A549 (cell line): ENCODE results near the gene MYBL2. TPM values are rescaled to one million over a fixed set of nuclear protein-coding genes. Genes with fewer than 3 reads are reported as not detected.

Experiments used
- ATAC-seq, 2 experiments: fragments of 200-7000 bp in 1 of 2; fragments of >200 bp in 1 of 2; cut with Nextera tagmentation in 1 of 2; cut with Tn5 transposase in 1 of 2; 3 replicates each; pipeline versions ENCODE4 v1.8.0 to v1.9.1; 2018 to 2020; ENCODE audit warnings: mild to moderate bottlenecking in 1 of 2, moderate library complexity in 1 of 2
- CTCF ChIA-PET: fragments of 300-600 bp; sonication (Branson Sonifier 250); formaldehyde crosslinking; extraction: SDS; loops from one replicate; lab custom pipeline; 2021; ENCODE audit warnings: antibody characterized with exemption, inconsistent platforms; lab: Yijun Ruan, JAX
- POLR2A ChIA-PET: fragments of 350-600 bp; formaldehyde crosslinking; extraction: SDS; loops from one replicate; lab custom pipeline; 2021; ENCODE audit warnings: antibody characterized with exemption, inconsistent platforms; lab: Yijun Ruan, JAX
- DNase-seq, 2 experiments: peaks; one replicate each; pipeline versions ENCODE4 v3.0.0 to v3.0.0-alpha.2; 2011 to 2016; ENCODE audit warnings: low read depth in 1 of 2, low spot score in 1 of 2
- FAIRE-seq: peaks from 2 replicates; lab custom pipeline; 2011; peaks lifted over from hg19 to GRCh38; lab: Jason Lieb, UNC
- H3K27ac ChIP-seq, 2 experiments: fragments of >200 bp; sonication (Bioruptor Twin); formaldehyde crosslinking; 3 replicates each; pipeline ENCODE4 v1.5.1; 2016 to 2017
- H3K4me1 ChIP-seq: fragments of >200 bp; sonication (Bioruptor Twin); formaldehyde crosslinking; 3 replicates; pipeline ENCODE4 v1.6.1; 2016
- H3K4me2 ChIP-seq: fragments of >200 bp; sonication (Bioruptor Twin); formaldehyde crosslinking; 3 replicates; pipeline ENCODE4 v1.6.1; 2016
- H3K4me3 ChIP-seq: fragments of >200 bp; sonication (Bioruptor Twin); formaldehyde crosslinking; 3 replicates; pipeline ENCODE4 v1.5.1; 2016
- H3K9me3 ChIP-seq: fragments of >200 bp; sonication (Bioruptor Twin); formaldehyde crosslinking; 3 replicates; pipeline ENCODE4 v1.6.1; 2016
- CBX8 ChIP-seq: fragments of 200-600 bp; sonication (generic); IDR thresholded peaks from 2 replicates; pipeline ENCODE4 v1.6.1; 2016
- CEBPB ChIP-seq, 2 experiments: fragments of >200 bp in 1 of 2; sonication (Bioruptor Twin) in 1 of 2; formaldehyde crosslinking in 1 of 2; IDR thresholded peaks; 2 replicates each; pipeline ENCODE4 v1.6.1; 2012 to 2016
- CHD4 ChIP-seq: fragments of 200-600 bp; sonication (generic); IDR thresholded peaks from 2 replicates; pipeline ENCODE4 v1.6.1; 2016; ENCODE audit warnings: antibody characterized with exemption, mild to moderate bottlenecking, borderline replicate concordance
- ESRRA ChIP-seq: fragments of 150-350 bp; IDR thresholded peaks from 2 replicates; pipeline ENCODE4 v1.6.1; 2014; ENCODE audit warnings: mild to moderate bottlenecking, low read length, borderline replicate concordance
- FOXS1 ChIP-seq: fragments of 250-450 bp; sonication (Bioruptor Pico); IDR thresholded peaks from 2 replicates; pipeline ENCODE4 v1.5.0; 2020; ENCODE audit warnings: mild to moderate bottlenecking, moderate library complexity
- HEYL ChIP-seq: fragments of 250-450 bp; sonication (Bioruptor Pico); IDR thresholded peaks from 2 replicates; pipeline ENCODE4 v1.8.0; 2021; ENCODE audit warnings: mild to moderate bottlenecking, moderate library complexity
- HMGXB4 ChIP-seq: fragments of 250-450 bp; sonication (Bioruptor Pico); IDR thresholded peaks from 2 replicates; pipeline ENCODE4 v1.5.0; 2021; ENCODE audit warnings: mild to moderate bottlenecking, moderate library complexity, borderline replicate concordance
- HOXA7 ChIP-seq: fragments of 250-450 bp; sonication (Bioruptor Pico); IDR thresholded peaks from 2 replicates; pipeline ENCODE4 v1.5.0; 2020; ENCODE audit warnings: mild to moderate bottlenecking, moderate library complexity
- HOXB13 ChIP-seq: fragments of 250-450 bp; sonication (Bioruptor Pico); IDR thresholded peaks from 2 replicates; pipeline ENCODE4 v1.5.0; 2020; ENCODE audit warnings: low read depth, mild to moderate bottlenecking, moderate library complexity
- JUN ChIP-seq, 2 experiments: fragments of >200 bp; sonication (Bioruptor Twin); formaldehyde crosslinking; IDR thresholded peaks; 2 replicates in 1 of 2; 3 replicates in 1 of 2; pipeline ENCODE4 v1.6.1; 2016 to 2017
- POLR2AphosphoS2 ChIP-seq: conservative IDR thresholded peaks from 2 replicates; pipeline ENCODE4 v1.6.1; 2012; ENCODE audit warnings: low read length, improper control_type of control experiment, inconsistent platforms
- RFX5 ChIP-seq: fragments of 450-650 bp; IDR thresholded peaks from 2 replicates; pipeline ENCODE4 v1.7.1; 2014; ENCODE audit warnings: antibody characterized with exemption, mild to moderate bottlenecking, moderate library complexity
- SREBF2 ChIP-seq: fragments of 450-650 bp; IDR thresholded peaks from 2 replicates; pipeline ENCODE4 v1.6.1; 2014; ENCODE audit warnings: mild to moderate bottlenecking, moderate library complexity
- TFCP2L1 ChIP-seq: fragments of 250-450 bp; sonication (Bioruptor Pico); IDR thresholded peaks from 2 replicates; pipeline ENCODE4 v1.5.0; 2021; ENCODE audit warnings: mild to moderate bottlenecking
- ZNF302 ChIP-seq: fragments of 250-450 bp; sonication (Bioruptor Pico); IDR thresholded peaks from 2 replicates; pipeline ENCODE4 v1.9.0; 2021; ENCODE audit warnings: inconsistent platforms, mild to moderate bottlenecking, moderate library complexity
- WGBS: methylation state at CpG from one replicate; pipeline ENCODE4 v1.1.6; 2017; ENCODE audit errors: missing lambda C conversion rate; 5-methylcytosine and 5-hydroxymethylcytosine counted together
- polyA plus RNA-seq, 4 experiments: library from polyadenylated mRNA; depleted of rRNA in 3 of 4; stranded (reverse); fragments of >200 nt; fragmentation: RNase III in 1 of 4; extraction: RNeasy Plus Mini Kit Qiagen cat#74134 plus additional on column Dnase treatment in 1 of 4; gene quantifications; 2 replicates in 3 of 4; 3 replicates in 1 of 4; pipeline ENCODE4 v1.2.3, GENCODE V29; 2011 to 2017
- TF ChIP-seq, protein P1 (sequence below): IDR thresholded peaks from 2 replicates; pipeline ENCODE4 v1.6.1; 2012
- TF ChIP-seq, protein P2 (sequence below): fragments of 250-450 bp; sonication (Bioruptor Pico); IDR thresholded peaks from 2 replicates; pipeline ENCODE4 v1.5.0; 2020; ENCODE audit warnings: low read depth, mild to moderate bottlenecking, moderate library complexity
- TF ChIP-seq, protein P3 (sequence below): fragments of >200 bp; sonication (Bioruptor Twin); formaldehyde crosslinking; IDR thresholded peaks from 3 replicates; pipeline ENCODE4 v1.5.1; 2016
- TF ChIP-seq, protein P4 (sequence below): IDR thresholded peaks from 2 replicates; pipeline ENCODE4 v1.6.1; 2012
- TF ChIP-seq, protein P5 (sequence below): fragments of 200-600 bp; sonication (generic); IDR thresholded peaks from 2 replicates; pipeline ENCODE4 v1.6.1; 2016; ENCODE audit warnings: antibody characterized with exemption, mild to moderate bottlenecking, moderate library complexity

MYBL2 gene
- polyA plus RNA-seq, 2 of the 4 experiments (the other 2 are of a cell fraction), result 19.9 to 53.7 TPM

DNA sequence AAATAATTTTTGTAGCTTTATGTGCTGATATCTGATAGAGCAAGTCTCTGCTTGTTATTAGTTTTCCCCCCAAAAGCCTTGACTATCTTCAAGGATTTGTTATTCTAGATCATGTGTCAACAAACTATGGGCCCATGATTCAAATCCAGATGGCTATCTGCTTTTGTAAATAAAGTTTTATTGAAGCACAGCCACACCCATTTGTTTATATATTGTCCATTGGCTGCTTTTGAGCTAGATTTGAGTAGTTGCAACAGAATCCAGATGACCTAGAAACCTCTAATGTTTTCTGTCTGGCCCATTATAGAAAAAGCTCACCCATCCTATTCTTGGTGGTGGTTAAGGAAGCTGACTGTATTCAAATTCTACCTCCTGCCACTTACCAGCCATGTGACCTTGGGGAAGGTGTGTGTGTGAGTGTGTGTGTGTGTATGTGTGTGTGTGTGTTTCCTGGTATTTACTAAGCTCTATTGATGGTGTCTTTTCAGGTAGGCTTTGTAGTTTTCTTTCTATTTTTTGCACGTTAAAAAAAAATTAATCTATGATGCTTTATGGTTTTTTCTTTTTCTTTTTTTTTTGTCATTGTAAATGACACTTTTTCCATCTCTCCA is 61.2 kb downstream of the MYBL2 start:
- ChIA-PET CTCF (interaction anchor here (0.9 to 2.0 kb wide), 7 partner anchors 9 to 462 kb away, joined by 3 to 8 read pairs (median 3); no protein-coding TSS in a partner anchor), POLR2A (no interaction called here)
- DNase-seq, result peak in 1 of 2 experiments; percentile 25

More for the DNA sequence above, 61.2 kb downstream of the MYBL2 start:
- no peak for TF ChIP-seq CEBPB (IDR thresholded peaks at IDR 0.05)
- no peak for TF ChIP-seq CBX8
- TF ChIP-seq, protein P1, sequence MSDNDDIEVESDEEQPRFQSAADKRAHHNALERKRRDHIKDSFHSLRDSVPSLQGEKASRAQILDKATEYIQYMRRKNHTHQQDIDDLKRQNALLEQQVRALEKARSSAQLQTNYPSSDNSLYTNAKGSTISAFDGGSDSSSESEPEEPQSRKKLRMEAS, result no peak
- no peak for TF ChIP-seq HEYL (CRISPR knock-in tag)
- TF ChIP-seq ZNF302 (CRISPR knock-in tag), result no peak
- TF ChIP-seq, protein P2, sequence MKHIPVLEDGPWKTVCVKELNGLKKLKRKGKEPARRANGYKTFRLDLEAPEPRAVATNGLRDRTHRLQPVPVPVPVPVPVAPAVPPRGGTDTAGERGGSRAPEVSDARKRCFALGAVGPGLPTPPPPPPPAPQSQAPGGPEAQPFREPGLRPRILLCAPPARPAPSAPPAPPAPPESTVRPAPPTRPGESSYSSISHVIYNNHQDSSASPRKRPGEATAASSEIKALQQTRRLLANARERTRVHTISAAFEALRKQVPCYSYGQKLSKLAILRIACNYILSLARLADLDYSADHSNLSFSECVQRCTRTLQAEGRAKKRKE, result no peak
- TF ChIP-seq ESRRA, result no peak
- TF ChIP-seq FOXS1 (CRISPR knock-in tag), result no peak
- no peak for TF ChIP-seq POLR2AphosphoS2
- no peak for TF ChIP-seq CHD4
- TF ChIP-seq HOXA7 (CRISPR knock-in tag), result no peak
- no peak for TF ChIP-seq HOXB13 (CRISPR knock-in tag)
- TF ChIP-seq, protein P3, sequence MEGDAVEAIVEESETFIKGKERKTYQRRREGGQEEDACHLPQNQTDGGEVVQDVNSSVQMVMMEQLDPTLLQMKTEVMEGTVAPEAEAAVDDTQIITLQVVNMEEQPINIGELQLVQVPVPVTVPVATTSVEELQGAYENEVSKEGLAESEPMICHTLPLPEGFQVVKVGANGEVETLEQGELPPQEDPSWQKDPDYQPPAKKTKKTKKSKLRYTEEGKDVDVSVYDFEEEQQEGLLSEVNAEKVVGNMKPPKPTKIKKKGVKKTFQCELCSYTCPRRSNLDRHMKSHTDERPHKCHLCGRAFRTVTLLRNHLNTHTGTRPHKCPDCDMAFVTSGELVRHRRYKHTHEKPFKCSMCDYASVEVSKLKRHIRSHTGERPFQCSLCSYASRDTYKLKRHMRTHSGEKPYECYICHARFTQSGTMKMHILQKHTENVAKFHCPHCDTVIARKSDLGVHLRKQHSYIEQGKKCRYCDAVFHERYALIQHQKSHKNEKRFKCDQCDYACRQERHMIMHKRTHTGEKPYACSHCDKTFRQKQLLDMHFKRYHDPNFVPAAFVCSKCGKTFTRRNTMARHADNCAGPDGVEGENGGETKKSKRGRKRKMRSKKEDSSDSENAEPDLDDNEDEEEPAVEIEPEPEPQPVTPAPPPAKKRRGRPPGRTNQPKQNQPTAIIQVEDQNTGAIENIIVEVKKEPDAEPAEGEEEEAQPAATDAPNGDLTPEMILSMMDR, result no peak
- no peak for TF ChIP-seq TFCP2L1
- TF ChIP-seq SREBF2, result no peak
- no peak for TF ChIP-seq JUN (IDR thresholded peaks at IDR 0.05)
- TF ChIP-seq, protein P4, sequence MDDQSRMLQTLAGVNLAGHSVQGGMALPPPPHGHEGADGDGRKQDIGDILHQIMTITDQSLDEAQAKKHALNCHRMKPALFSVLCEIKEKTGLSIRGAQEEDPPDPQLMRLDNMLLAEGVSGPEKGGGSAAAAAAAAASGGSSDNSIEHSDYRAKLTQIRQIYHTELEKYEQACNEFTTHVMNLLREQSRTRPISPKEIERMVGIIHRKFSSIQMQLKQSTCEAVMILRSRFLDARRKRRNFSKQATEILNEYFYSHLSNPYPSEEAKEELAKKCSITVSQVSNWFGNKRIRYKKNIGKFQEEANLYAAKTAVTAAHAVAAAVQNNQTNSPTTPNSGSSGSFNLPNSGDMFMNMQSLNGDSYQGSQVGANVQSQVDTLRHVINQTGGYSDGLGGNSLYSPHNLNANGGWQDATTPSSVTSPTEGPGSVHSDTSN, result no peak
- no peak for TF ChIP-seq HMGXB4 (CRISPR knock-in tag)
- TF ChIP-seq, protein P5, sequence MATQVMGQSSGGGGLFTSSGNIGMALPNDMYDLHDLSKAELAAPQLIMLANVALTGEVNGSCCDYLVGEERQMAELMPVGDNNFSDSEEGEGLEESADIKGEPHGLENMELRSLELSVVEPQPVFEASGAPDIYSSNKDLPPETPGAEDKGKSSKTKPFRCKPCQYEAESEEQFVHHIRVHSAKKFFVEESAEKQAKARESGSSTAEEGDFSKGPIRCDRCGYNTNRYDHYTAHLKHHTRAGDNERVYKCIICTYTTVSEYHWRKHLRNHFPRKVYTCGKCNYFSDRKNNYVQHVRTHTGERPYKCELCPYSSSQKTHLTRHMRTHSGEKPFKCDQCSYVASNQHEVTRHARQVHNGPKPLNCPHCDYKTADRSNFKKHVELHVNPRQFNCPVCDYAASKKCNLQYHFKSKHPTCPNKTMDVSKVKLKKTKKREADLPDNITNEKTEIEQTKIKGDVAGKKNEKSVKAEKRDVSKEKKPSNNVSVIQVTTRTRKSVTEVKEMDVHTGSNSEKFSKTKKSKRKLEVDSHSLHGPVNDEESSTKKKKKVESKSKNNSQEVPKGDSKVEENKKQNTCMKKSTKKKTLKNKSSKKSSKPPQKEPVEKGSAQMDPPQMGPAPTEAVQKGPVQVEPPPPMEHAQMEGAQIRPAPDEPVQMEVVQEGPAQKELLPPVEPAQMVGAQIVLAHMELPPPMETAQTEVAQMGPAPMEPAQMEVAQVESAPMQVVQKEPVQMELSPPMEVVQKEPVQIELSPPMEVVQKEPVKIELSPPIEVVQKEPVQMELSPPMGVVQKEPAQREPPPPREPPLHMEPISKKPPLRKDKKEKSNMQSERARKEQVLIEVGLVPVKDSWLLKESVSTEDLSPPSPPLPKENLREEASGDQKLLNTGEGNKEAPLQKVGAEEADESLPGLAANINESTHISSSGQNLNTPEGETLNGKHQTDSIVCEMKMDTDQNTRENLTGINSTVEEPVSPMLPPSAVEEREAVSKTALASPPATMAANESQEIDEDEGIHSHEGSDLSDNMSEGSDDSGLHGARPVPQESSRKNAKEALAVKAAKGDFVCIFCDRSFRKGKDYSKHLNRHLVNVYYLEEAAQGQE, result no peak
- TF ChIP-seq RFX5, result no peak
- no peaks in the 10 kb centered on the region for H3K9me3 ChIP-seq
- WGBS, result 40% methylated on average over 1 of the region's 1 CpG
- ATAC-seq, result no peak
- H3K4me1 ChIP-seq, result no peaks in the 10 kb centered on the region
- no peak overlapping the region for H3K4me3 ChIP-seq
- H3K4me2 ChIP-seq, result no peak overlapping the region
- FAIRE-seq, result no peak
- H3K27ac ChIP-seq, result no peak overlapping the region
